Activated naive CD4-positive, alpha-beta T cell treated with anti-CD3 and anti-CD28 coated beads for 36 hours (primary cell): ENCODE data around the gene GJC1. TPM values are rescaled to one million over a fixed set of nuclear protein-coding genes. Genes with fewer than 3 reads are reported as not detected.

ENCODE experiments used
- CTCF ChIA-PET: fragments of 350-600 bp; sonication (Branson Sonifier 250); formaldehyde crosslinking; loops from one replicate; lab custom pipeline; 2021; ENCODE audit warnings: antibody characterized with exemption; lab: Charles Lee
- DNase-seq: peaks from one replicate; pipeline ENCODE4 v3.0.0-alpha.2; 2020
- H3K27ac Mint-ChIP-seq: one replicate; pipeline ENCODE4 v1.8.0; 2021; ENCODE audit warnings: mild to moderate bottlenecking, mixed read lengths
- H3K27me3 Mint-ChIP-seq: one replicate; pipeline ENCODE4 v1.8.0; 2021; ENCODE audit warnings: low read depth, mixed read lengths
- H3K36me3 Mint-ChIP-seq: one replicate; pipeline ENCODE4 v1.8.0; 2021; ENCODE audit warnings: low read depth, mixed read lengths
- H3K4me1 Mint-ChIP-seq: one replicate; pipeline ENCODE4 v1.8.0; 2021; ENCODE audit warnings: low read depth, mixed read lengths
- H3K4me3 Mint-ChIP-seq: one replicate; pipeline ENCODE4 v1.8.0; 2021; ENCODE audit warnings: mild to moderate bottlenecking, moderate library complexity, mixed read lengths
- H3K9me3 Mint-ChIP-seq: one replicate; pipeline ENCODE4 v1.8.0; 2021; ENCODE audit warnings: mixed read lengths
- intact Hi-C: fragments of 100-400 bp; cut with micrococcal nuclease; formaldehyde crosslinking; loops from one replicate; pipeline ENCODE4 v1.15.1; 2023
- total RNA-seq, 2 experiments: library from RNA; stranded (reverse); gene quantifications; one replicate each; pipeline ENCODE4 v1.2.3, GENCODE V29; 2021

Gene GJC1
- 1 to 10 TPM; 2.5 TPM for total RNA-seq

GRCh38 chr17:44829523-44830358 is at the start of gene GJC1:
TSS of gene GJC1 (minus strand) at chr17:44830287. CDS start at chr17:44805817, 24,470 bp downstream.
- peak; percentile 25 for DNase-seq
- CTCF ChIA-PET, result interaction anchor here (0.9 kb wide), 1 partner anchor 19 kb away, joined by 3 read pairs; no protein-coding TSS in a partner anchor
- Mint-ChIP-seq H3K9me3 (no peaks in the 10 kb centered on the region), H3K27me3 (peaks cover 40% of the 10 kb centered on the region), H3K4me3 (peak within 1 kb of the TSS; percentile 77), H3K4me1 (peaks cover 10% of the 10 kb centered on the region), H3K36me3 (no peaks in the 10 kb centered on the region), H3K27ac (no peak within 1 kb of the TSS)
- intact Hi-C loops, result loop anchor here (2.0 kb wide), 1 partner anchor 55 kb away; no protein-coding TSS in a partner anchor

GRCh38 chr17:44879376-44879775 is 49.3 kb upstream of the GJC1 start:
- intact Hi-C loops, result no loop called here
- no peaks in the 10 kb centered on the region for H3K9me3 Mint-ChIP-seq
- H3K36me3 Mint-ChIP-seq, result peaks cover 29% of the 10 kb centered on the region
- DNase-seq, result no peak
- no peaks in the 10 kb centered on the region for H3K4me1 Mint-ChIP-seq
- H3K27me3 Mint-ChIP-seq, result no peaks in the 10 kb centered on the region
- no peak overlapping the region for H3K4me3 Mint-ChIP-seq
- CTCF ChIA-PET, result interaction anchor here (0.6 to 3.1 kb wide), 5 partner anchors 11 to 141 kb away, joined by 3 to 11 read pairs (median 3); no protein-coding TSS in a partner anchor
- H3K27ac Mint-ChIP-seq, result no peak overlapping the region

GRCh38 chr17:44878627-44879221 is 48.6 kb upstream of the GJC1 start:
- Mint-ChIP-seq H3K9me3 (no peaks in the 10 kb centered on the region), H3K36me3 (peaks cover 31% of the 10 kb centered on the region), H3K27ac (no peak overlapping the region), H3K4me3 (no peak overlapping the region), H3K27me3 (no peaks in the 10 kb centered on the region), H3K4me1 (no peaks in the 10 kb centered on the region)
- DNase-seq, result peak; percentile 50
- intact Hi-C loops, result no loop called here
- CTCF ChIA-PET, result interaction anchor here (0.8 to 3.1 kb wide), 6 partner anchors 10 to 141 kb away, joined by 3 to 11 read pairs (median 3); no protein-coding TSS in a partner anchor

GRCh38 chr17:44877121-44877520 is 47.0 kb upstream of the GJC1 start:
- Mint-ChIP-seq H3K27ac (no peak overlapping the region), H3K27me3 (no peaks in the 10 kb centered on the region), H3K4me3 (no peak overlapping the region), H3K4me1 (no peaks in the 10 kb centered on the region), H3K36me3 (peaks cover 22% of the 10 kb centered on the region), H3K9me3 (no peaks in the 10 kb centered on the region)
- intact Hi-C loops, result no loop called here
- CTCF ChIA-PET, result interaction anchor here (1.1 to 3.1 kb wide), 4 partner anchors 9 to 102 kb away, joined by 3 to 11 read pairs (median 4); no protein-coding TSS in a partner anchor
- DNase-seq, result no peak

GRCh38 chr17:44875761-44876160 is 45.7 kb upstream of the GJC1 start:
- DNase-seq, result no peak
- Mint-ChIP-seq H3K27ac (no peak overlapping the region), H3K4me1 (no peaks in the 10 kb centered on the region), H3K27me3 (no peaks in the 10 kb centered on the region), H3K36me3 (peaks cover 30% of the 10 kb centered on the region), H3K4me3 (no peak overlapping the region), H3K9me3 (no peaks in the 10 kb centered on the region)
- intact Hi-C loops, result no loop called here
- CTCF ChIA-PET, result no interaction called here

- H3K9me3 Mint-ChIP-seq, result no peaks in the 10 kb centered on the region
- CTCF ChIA-PET, result no interaction called here
- intact Hi-C loops, result no loop called here
- no peaks in the 10 kb centered on the region for H3K4me1 Mint-ChIP-seq
- H3K4me3 Mint-ChIP-seq, result no peak overlapping the region
- H3K27ac Mint-ChIP-seq, result no peak overlapping the region
- DNase-seq, result no peak
- no peaks in the 10 kb centered on the region for H3K27me3 Mint-ChIP-seq
- H3K36me3 Mint-ChIP-seq, result peaks cover 25% of the 10 kb centered on the region
Measured at GRCh38 chr17:44872131-44872768, 42.2 kb upstream of the GJC1 start.

GRCh38 chr17:44871556-44871955 is 41.5 kb upstream of the GJC1 start:
- H3K27ac Mint-ChIP-seq, result no peak overlapping the region
- no peak overlapping the region for H3K4me3 Mint-ChIP-seq
- H3K4me1 Mint-ChIP-seq, result no peaks in the 10 kb centered on the region
- H3K27me3 Mint-ChIP-seq, result no peaks in the 10 kb centered on the region
- peaks cover 25% of the 10 kb centered on the region for H3K36me3 Mint-ChIP-seq
- DNase-seq, result no peak
- intact Hi-C loops, result no loop called here
- H3K9me3 Mint-ChIP-seq, result no peaks in the 10 kb centered on the region
- CTCF ChIA-PET, result no interaction called here

GRCh38 chr17:44867841-44868240 is 37.8 kb upstream of the GJC1 start:
- no peaks in the 10 kb centered on the region for H3K4me1 Mint-ChIP-seq
- H3K9me3 Mint-ChIP-seq, result no peaks in the 10 kb centered on the region
- no peak overlapping the region for H3K4me3 Mint-ChIP-seq
- peak overlapping the region; percentile 38 for H3K27ac Mint-ChIP-seq
- intact Hi-C loops, result loop anchor here (10.0 kb wide), 1 partner anchor 333 kb away; no protein-coding TSS in a partner anchor
- H3K36me3 Mint-ChIP-seq, result peaks cover 33% of the 10 kb centered on the region
- DNase-seq, result no peak
- H3K27me3 Mint-ChIP-seq, result no peaks in the 10 kb centered on the region
- CTCF ChIA-PET, result interaction anchor here (0.7 to 10.5 kb wide), 5 partner anchors 9 to 329 kb away, joined by 3 to 147 read pairs (median 3); no protein-coding TSS in a partner anchor

- Mint-ChIP-seq H3K27ac (no peak overlapping the region), H3K36me3 (peaks cover 29% of the 10 kb centered on the region), H3K4me3 (no peak overlapping the region), H3K4me1 (no peaks in the 10 kb centered on the region), H3K27me3 (no peaks in the 10 kb centered on the region), H3K9me3 (no peaks in the 10 kb centered on the region)
- no peak for DNase-seq
- intact Hi-C loops, result loop anchor here (1.0 to 10.0 kb wide), 3 partner anchors 87 to 331 kb away; no protein-coding TSS in a partner anchor
- CTCF ChIA-PET, result interaction anchor here (0.7 to 10.5 kb wide), 5 partner anchors 8 to 98 kb away, joined by 3 to 147 read pairs (median 3); no protein-coding TSS in a partner anchor
Measured at GRCh38 chr17:44865931-44866330, 35.8 kb upstream of the GJC1 start.

- H3K27ac Mint-ChIP-seq, result no peak overlapping the region
- peaks cover 30% of the 10 kb centered on the region for H3K36me3 Mint-ChIP-seq
- no peaks in the 10 kb centered on the region for H3K9me3 Mint-ChIP-seq
Measured at GRCh38 chr17:44865231-44865660, 35.2 kb upstream of the GJC1 start.

GRCh38 chr17:44864831-44865230 is 34.7 kb upstream of the GJC1 start:
- intact Hi-C loops, result loop anchor here (1.0 to 10.0 kb wide), 3 partner anchors 86 to 330 kb away; no protein-coding TSS in a partner anchor
- Mint-ChIP-seq H3K4me1 (no peaks in the 10 kb centered on the region), H3K36me3 (peaks cover 31% of the 10 kb centered on the region), H3K27me3 (no peaks in the 10 kb centered on the region), H3K4me3 (no peak overlapping the region), H3K27ac (no peak overlapping the region), H3K9me3 (no peaks in the 10 kb centered on the region)
- DNase-seq, result no peak
- CTCF ChIA-PET, result interaction anchor here (0.9 to 10.5 kb wide), 7 partner anchors 8 to 88 kb away, joined by 3 to 147 read pairs (median 3); no protein-coding TSS in a partner anchor

More at GRCh38 chr17:44865231-44865660, 35.2 kb upstream of the GJC1 start:
- Mint-ChIP-seq H3K4me1 (no peaks in the 10 kb centered on the region), H3K27me3 (no peaks in the 10 kb centered on the region), H3K4me3 (no peak overlapping the region)
- CTCF ChIA-PET, result interaction anchor here (1.0 to 10.5 kb wide), 5 partner anchors 9 to 88 kb away, joined by 3 to 147 read pairs (median 4); no protein-coding TSS in a partner anchor
- intact Hi-C loops, result loop anchor here (1.0 to 10.0 kb wide), 3 partner anchors 86 to 330 kb away; no protein-coding TSS in a partner anchor
- peak; percentile 78 for DNase-seq
